Non-pigmented ciliary epithelial cell (primary cell): ENCODE data around the gene CCL16.
"Not testable (repeated sequence)": the region's sequence is repeated elsewhere in the genome, so short reads cannot be mapped to it uniquely, and the experiment has no call there.

ENCODE experiments used
- DNase-seq: peaks from one replicate; pipeline ENCODE4 v3.0.0-alpha.2; 2010; ENCODE audit warnings: low read depth

Gene CCL16, protein sequence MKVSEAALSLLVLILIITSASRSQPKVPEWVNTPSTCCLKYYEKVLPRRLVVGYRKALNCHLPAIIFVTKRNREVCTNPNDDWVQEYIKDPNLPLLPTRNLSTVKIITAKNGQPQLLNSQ

DNA sequence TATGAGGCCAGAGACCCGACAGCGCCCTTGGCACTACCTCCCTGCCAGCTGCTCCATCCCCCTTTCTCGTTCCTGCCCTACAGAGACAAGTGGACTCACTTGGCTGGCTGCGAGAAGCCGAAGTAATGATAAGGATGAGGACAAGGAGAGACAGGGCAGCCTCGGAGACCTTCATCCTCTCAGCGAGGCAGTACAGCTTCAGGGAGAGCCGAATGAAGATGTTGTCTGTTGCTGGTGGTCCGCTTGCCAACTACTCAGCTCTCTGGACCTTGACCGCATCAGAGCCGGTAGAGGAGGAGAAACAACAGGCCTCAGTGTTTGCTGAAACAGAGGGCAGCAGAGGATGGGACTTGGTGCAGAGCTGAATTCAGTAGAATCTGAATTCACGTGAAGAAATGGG, at the start of gene CCL16:
Gene CCL16, minus strand, starts transcription at position 252 of the 400 bp plus-strand sequence. Its CDS starts 77 bp downstream, at position 175.
- DNase-seq = no peak

GRCh38 chr17:36030956-36031355, 49.7 kb upstream of the CCL16 start:
- no peak for DNase-seq

GRCh38 chr17:36027761-36028160, 46.5 kb upstream of the CCL16 start:
- no peak for DNase-seq

DNA sequence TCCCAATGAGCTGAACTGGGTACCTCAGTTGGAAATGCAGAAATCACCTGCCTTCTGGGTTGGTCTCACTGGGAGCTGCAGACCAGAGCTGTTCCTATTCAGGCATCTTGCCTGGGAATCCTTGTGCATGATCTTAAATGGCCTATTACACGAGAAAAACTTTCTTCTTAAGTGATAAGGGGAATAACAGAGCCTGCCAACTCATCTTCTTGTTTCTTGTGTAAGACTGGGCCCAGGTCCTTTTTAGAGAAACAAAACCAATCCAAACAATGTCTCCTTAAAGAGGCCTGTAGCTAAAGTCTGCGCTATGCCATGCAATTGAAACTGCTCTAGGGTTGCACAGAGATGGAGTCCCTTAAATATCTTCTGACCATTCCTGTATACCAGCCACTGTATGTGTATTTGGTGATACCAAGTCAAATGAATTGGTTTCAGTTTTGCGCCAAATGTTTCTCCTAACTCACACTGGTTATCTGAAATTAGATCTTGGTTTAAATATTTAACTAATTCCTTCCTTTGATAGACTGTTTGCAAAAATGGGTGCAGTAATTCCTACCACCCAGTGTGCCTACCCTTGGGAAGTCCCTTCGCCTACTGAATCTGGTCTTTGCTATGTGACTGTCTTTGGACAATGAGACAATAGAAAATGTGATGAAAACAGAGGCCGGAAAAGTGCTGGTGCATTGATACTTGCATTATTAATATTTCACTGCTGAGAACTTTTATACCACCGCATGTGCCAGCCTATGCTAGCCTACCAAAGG, 43.0 kb upstream of the CCL16 start:
- no peak for DNase-seq

- DNase-seq = no peak
Measured at GRCh38 chr17:36019423-36019822, 38.1 kb upstream of the CCL16 start.

GRCh38 chr17:36017799-36018198, 36.5 kb upstream of the CCL16 start, which contains the start of gene CCL23:
CCL23 (minus strand) TSS chr17:36017972; CDS start chr17:36017897, 75 bp downstream.
- no peak for DNase-seq

DNA sequence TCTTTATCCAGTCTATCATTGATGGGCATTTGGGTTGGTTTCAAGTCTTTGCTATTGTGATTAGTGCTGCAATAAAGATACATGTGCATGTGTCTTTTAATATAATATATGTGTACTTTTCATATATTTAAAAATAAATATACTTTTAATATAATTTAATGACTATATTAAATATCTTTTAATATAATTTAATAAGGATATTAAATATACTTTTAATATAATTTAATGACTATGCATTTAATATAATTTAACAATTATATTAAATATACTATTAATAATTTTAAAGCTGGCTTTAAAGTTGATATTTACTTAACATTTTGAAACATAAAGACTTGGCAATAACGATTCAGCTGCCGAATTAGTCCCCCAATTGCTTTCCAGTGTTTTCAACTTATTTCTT, 35.3 kb upstream of the CCL16 start:
- no peak for DNase-seq

DNA sequence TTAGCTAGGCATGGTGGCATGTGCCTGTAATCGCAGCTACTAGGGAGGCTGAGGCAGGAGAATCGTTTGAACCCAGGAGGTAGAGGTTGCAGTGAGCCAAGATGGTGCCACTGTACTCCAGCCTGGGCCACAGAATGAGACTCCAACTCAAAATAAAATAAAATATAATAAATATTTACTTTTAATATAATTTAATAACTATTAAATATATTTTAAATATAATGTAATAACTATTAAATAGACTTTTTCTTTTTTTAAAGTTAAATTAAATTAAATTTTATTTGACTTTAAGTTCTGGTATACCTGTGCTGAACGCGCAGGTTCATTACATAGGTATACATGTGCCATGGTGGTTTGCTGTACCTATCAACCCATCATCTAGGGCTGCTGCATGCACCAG, 34.6 kb upstream of the CCL16 start:
- DNase-seq = not testable (repeated sequence)

DNA sequence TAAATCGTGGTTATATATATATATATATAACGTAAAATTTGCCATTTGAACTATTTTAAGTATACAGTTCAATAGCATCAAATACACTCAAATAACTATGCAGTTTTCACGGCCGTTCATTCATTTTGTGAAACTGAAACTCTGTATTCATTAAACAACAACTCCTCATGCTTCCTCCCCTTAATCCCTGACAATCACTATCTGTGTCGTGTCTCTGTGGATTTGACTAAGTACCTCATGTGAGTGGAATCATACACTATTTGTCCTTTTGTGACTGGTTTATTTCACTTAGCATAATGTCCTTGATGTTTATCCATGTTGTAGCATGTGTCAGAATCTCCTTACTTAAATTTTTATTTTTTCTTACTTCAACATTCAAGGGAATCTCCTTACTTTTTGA, 33.6 kb upstream of the CCL16 start:
- no peak for DNase-seq

DNA sequence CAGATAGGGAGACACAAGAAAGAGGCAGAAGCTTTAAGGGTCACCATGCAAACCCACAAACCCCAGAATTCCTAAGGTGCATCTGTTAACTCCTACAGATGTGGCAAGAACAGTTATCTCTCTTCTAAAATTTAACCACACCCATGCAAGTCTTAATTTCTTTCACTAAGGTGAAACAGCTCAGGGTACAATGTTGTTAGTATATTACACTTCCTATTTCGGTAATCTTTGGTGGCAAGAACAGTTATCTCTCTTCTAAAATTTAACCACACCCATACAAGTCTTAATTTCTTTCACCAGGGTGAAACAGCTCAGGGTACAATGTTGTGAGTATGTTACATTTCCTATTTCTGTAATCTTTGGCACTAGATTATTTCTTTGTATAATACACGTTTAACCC, 29.9 kb upstream of the CCL16 start:
- DNase-seq = no peak

DNA sequence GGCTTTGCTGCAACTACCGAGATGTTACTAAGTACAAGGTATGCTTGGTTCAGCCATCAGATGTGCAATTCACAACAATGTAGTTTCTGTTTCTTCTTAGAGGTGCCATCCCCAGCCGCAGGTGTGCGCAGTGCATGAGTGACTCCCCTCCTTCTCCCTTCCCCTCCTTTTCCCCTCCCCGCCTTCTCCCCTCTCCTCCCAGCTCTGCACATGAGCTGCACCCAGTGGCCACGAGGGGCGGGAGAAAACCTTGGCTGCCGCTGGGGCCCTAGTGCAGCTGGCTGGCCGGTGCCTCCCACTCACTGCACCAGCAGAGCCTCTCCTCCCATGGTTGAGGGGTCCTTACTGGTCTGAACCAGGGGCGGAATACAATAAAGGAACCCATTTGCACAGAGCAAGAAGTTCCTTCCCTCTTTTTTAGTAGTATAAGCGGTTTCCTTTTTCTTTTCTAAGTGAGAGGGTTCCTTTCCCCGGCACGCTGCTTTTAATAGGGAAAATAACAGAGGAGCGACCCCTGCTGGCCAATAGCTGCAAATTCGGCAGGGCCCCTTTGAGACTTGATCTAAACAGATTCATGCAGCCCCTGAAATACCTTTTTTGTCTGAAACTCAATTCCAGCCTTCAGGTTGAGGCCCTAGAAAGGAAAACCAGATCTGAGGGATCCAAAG, 27.8 kb upstream of the CCL16 start:
- no peak for DNase-seq

DNA sequence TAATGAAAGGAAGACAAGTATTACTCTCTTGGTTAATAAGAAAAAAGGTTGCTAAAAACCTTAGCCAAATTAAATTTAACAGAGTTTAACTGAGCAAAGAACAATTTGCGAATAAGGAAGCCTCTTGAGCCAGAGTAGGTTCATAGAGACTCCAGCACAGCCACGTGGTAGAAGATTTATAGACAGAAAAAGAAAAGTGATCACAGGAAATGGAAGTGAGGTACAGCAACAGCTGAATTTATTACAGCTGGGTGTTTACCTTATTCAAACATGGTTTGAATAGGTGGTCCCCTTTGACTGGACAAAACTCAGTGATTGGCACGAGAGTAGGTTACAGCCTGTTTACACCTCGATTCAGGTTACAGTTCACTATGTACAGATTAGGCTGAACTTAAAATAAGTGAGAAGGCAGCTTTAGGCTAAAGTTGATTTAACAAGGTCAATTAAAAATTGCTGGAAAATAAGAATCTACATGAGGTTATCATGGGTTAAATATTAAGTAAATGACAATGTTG, 23.4 kb upstream of the CCL16 start:
- no peak for DNase-seq

- no peak for DNase-seq
Measured at GRCh38 chr17:36002631-36003030, 21.3 kb upstream of the CCL16 start.

DNA sequence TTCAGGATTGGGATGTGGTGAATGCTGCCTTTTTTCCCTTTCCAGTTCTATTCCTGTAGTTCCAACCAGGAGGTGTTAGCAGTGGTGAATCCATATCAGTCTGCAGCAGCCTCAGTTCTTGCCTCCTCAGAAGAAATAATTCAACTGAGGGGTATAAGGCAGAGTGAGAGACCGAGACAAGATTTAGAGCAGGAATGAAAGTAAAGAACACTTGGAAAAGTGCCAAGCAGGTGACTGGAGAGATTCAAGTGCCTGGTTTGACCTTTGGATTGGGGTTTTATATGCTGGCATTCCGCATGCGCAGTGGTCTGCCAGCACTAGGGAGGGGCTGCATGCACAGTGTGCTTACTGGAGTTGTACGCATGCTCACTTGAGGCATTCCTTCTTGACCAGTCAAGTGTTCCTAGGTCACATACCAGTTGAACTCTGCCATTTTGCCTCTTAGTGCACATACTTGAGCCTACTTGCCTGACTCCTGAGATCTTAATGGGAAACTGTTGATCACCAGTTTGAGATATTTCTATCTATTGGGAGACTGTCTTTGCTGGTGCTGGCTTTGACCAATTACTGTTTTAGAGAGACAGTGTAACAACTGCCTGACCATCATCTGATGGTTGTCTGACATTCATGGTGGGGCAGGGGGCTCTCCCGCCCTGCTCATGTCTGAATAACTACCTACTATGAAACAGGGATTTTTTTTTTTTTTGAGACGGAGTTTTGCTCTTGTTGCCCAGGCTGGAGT, 20.7 kb upstream of the CCL16 start:
- DNase-seq = no peak

DNA sequence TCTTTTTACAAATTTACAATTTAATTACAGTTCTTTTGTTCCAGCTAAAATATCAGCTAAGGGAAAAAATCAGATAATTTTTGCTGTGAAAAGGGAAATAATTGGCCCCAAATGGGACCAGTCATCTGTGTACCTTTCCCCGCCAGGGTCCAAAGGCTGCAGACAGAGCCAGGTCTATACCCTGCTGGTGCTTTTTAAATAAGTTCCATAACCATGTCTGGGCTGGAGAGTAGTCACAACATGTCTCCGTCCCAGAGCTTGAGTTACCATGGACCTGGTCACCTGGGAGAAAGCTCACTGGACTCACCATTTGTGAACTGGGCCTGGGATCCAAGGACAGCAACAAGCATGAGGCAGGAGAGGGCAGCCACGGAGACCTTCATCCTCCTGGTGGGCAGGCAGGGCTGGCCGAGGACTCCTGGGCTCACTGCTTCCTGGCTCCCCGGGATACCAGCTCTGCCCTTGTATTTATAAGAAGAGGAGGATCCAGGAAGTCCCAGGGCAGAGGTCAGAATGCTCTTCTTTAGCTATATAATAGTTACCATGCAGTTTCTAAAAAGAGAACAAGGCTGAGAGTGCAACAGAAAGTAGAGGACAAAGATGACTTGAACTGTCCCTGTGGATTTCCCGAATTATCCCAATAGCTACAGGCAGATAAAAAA, 19.9 kb upstream of the CCL16 start, which contains the start of gene CCL15:
Gene CCL15, minus strand, starts transcription at position 444 of the 662 bp plus-strand sequence. Its CDS starts 61 bp downstream, at position 383.
- DNase-seq = no peak

- DNase-seq = no peak
Measured at GRCh38 chr17:36000732-36001109, 19.4 kb upstream of the CCL16 start.

GRCh38 chr17:35998756-35999155, 17.5 kb upstream of the CCL16 start:
- DNase-seq = no peak

DNA sequence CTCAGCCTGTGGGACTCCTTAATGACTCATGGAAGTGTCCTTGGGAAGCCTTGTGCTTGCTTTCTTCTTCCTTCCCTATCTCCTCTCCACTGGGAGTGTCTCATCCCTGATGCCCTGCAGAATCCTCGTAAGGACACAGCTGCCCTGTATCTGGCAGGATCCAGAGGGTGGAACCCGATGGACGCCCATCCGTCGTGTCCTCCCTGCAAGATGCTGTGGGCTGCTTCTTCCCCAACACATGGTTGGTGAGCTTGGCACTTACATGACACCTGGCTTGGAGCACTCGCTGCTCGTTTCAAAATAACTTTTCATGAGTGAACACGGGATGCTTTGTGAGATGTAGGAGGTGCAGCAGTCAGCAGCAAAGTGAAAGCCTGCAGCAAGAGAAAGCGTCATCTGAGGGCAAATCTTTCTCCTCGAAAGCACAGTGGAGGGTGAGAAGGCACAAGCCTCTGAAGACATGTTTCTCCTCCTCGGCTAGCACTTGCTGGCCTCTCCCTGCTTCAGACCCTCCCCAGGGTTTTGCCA, 16.8 kb upstream of the CCL16 start:
- no peak for DNase-seq

GRCh38 chr17:35995346-35995745, 14.0 kb upstream of the CCL16 start:
- not testable (repeated sequence) for DNase-seq

- no peak for DNase-seq
Measured at GRCh38 chr17:35991075-35991474, 9.8 kb upstream of the CCL16 start.

DNA sequence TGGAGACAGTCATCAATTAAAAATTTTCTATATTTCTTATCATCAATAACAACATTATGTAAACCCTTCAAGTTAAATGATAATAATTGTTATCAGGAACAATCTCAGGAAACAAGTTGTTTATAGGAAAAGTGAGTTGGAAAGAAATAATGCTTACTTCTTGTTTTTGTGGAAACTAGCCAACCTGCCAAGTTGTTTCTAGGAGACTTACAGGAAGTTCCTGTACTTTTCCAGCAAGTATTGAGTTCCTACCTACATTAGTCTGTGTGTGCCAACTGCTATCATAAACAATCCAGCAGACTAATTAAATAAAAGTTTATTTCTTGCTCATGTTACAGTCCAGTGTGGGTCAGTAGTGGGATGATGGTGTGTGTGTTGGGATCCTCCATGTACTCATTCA, 6.9 kb upstream of the CCL16 start:
- DNase-seq = no peak
